A673 (cell line): ENCODE results near the gene TBXA2R. TPM values are rescaled to one million over a fixed set of nuclear protein-coding genes. Genes with fewer than 3 reads are reported as not detected.

Experiments
- BruUV-seq: library from RNA; stranded (reverse); fragments of 400-500 nt; replicated peaks from 2 replicates; lab custom pipeline; 2021; lab: Mats Ljungman, UMichigan
- CTCF ChIA-PET: fragments of 300-600 bp; sonication (Branson Sonifier 250); formaldehyde crosslinking; loops from one replicate; lab custom pipeline; 2022; ENCODE audit warnings: antibody characterized with exemption; lab: Charles Lee
- POLR2A ChIA-PET: fragments of 300-600 bp; sonication (Branson Sonifier 250); formaldehyde crosslinking; loops from one replicate; lab custom pipeline; 2022; ENCODE audit warnings: antibody characterized with exemption; ENCODE audit not compliant: low non-redundant PET; lab: Charles Lee
- DNase-seq: peaks from one replicate; pipeline ENCODE4 v3.0.0-alpha.2; 2015; ENCODE audit warnings: low spot score
- H3K27ac ChIP-seq: fragments of 200-600 bp; sonication (generic); 2 replicates; pipeline ENCODE4 v1.5.1; 2016; ENCODE audit warnings: mixed run types, low read depth, mild to moderate bottlenecking, mixed read lengths, antibody characterized with exemption, low read length; ENCODE audit not compliant: poor library complexity, severe bottlenecking
- H3K27me3 ChIP-seq: fragments of 200-600 bp; sonication (generic); replicated peaks from 2 replicates; pipeline ENCODE4 v1.6.1; 2017; ENCODE audit warnings: mixed run types, low read depth, mild to moderate bottlenecking, mixed read lengths, antibody characterized with exemption, low read length; ENCODE audit not compliant: insufficient read depth, poor library complexity
- H3K36me3 ChIP-seq: fragments of 200-600 bp; sonication (generic); 2 replicates; pipeline ENCODE4 v1.6.1; 2016; ENCODE audit warnings: mixed run types, mild to moderate bottlenecking, mixed read lengths, antibody characterized with exemption, low read length; ENCODE audit not compliant: insufficient read depth, poor library complexity, severe bottlenecking
- H3K4me1 ChIP-seq: fragments of 200-600 bp; sonication (generic); 2 replicates; pipeline ENCODE4 v1.6.1; 2017; ENCODE audit warnings: mixed run types, mild to moderate bottlenecking, mixed read lengths, antibody characterized with exemption, low read length; ENCODE audit not compliant: insufficient read depth, poor library complexity, severe bottlenecking
- H3K4me3 ChIP-seq: fragments of 200-600 bp; sonication (generic); 2 replicates; pipeline ENCODE4 v1.5.1; 2016; ENCODE audit warnings: low read depth, mixed run types, mild to moderate bottlenecking, mixed read lengths, low read length; ENCODE audit not compliant: poor library complexity, severe bottlenecking
- H3K9me3 ChIP-seq: fragments of 200-600 bp; sonication (generic); 2 replicates; pipeline ENCODE4 v1.6.1; 2016; ENCODE audit warnings: mixed run types, low read depth, mild to moderate bottlenecking, mixed read lengths, antibody characterized with exemption, low read length; ENCODE audit not compliant: poor library complexity, severe bottlenecking
- CTCF ChIP-seq: fragments of 300-800, 200-600 bp; sonication (generic); conservative IDR thresholded peaks from 2 replicates; pipeline ENCODE4 v1.5.1; 2017; ENCODE audit warnings: low read depth, mild to moderate bottlenecking, antibody characterized with exemption, low read length, moderate library complexity, mixed read lengths
- EZH2 ChIP-seq: fragments of 200-600 bp; sonication (generic); IDR thresholded peaks from 2 replicates; pipeline ENCODE4 v1.6.1; 2017; ENCODE audit warnings: borderline replicate concordance, low read depth, mild to moderate bottlenecking, mixed read lengths, antibody characterized with exemption, low read length; ENCODE audit not compliant: poor library complexity, severe bottlenecking
- intact Hi-C: fragments of 100-400 bp; cut with micrococcal nuclease; formaldehyde crosslinking; loops from one replicate; pipeline ENCODE4 v1.10.0; 2022; ENCODE audit not compliant: unreplicated experiment
- total RNA-seq: library from RNA; stranded (reverse); gene quantifications from 2 replicates; pipeline ENCODE4 v1.2.3, GENCODE V29; 2021

TBXA2R gene
- total RNA-seq, 1 experiment from 2014 or later = 0.56 TPM

GRCh38 chr19:3591876-3592613 is 14.6 kb downstream of the TBXA2R start:
- CTCF ChIA-PET = interaction anchor here (0.6 kb wide), 1 partner anchor 213 kb away, joined by 3 read pairs; no protein-coding TSS in a partner anchor
- BruUV-seq = no TSS peak
- Histone ChIP-seq H3K9me3 (peaks cover 6% of the 10 kb centered on the region), H3K27ac (no peak overlapping the region), H3K4me3 (no peak overlapping the region), H3K4me1 (no peaks in the 10 kb centered on the region), H3K27me3 (no peaks in the 10 kb centered on the region), H3K36me3 (no peaks in the 10 kb centered on the region)
- POLR2A ChIA-PET = no interaction called here
- no peak for TF ChIP-seq CTCF
- TF ChIP-seq EZH2 = no peak
- intact Hi-C loops = no loop called here
- no peak for DNase-seq

- Histone ChIP-seq H3K27me3 (no peaks in the 10 kb centered on the region), H3K9me3 (peaks cover 6% of the 10 kb centered on the region), H3K4me3 (no peak overlapping the region), H3K27ac (no peak overlapping the region), H3K36me3 (no peaks in the 10 kb centered on the region), H3K4me1 (no peaks in the 10 kb centered on the region)
- TF ChIP-seq EZH2 (no peak), CTCF (no peak)
- DNase-seq = no peak
- CTCF ChIA-PET = interaction anchor here (0.5 kb wide), 1 partner anchor 575 kb away, joined by 4 read pairs; no protein-coding TSS in a partner anchor
- intact Hi-C loops = no loop called here
- POLR2A ChIA-PET = interaction anchor here (0.6 kb wide), 2 partner anchors 9 to 46 kb away, joined by 6 to 8 read pairs; no protein-coding TSS in a partner anchor
- BruUV-seq = no TSS peak
These were observed 15.6 kb downstream of the TBXA2R start for GRCh38 chr19:3590991-3591659.

GRCh38 chr19:3589949-3590348 is 16.7 kb downstream of the TBXA2R start:
- Histone ChIP-seq H3K4me3 (no peak overlapping the region), H3K4me1 (no peaks in the 10 kb centered on the region), H3K36me3 (no peaks in the 10 kb centered on the region), H3K27me3 (peaks cover 4% of the 10 kb centered on the region), H3K9me3 (peaks cover 6% of the 10 kb centered on the region), H3K27ac (no peak overlapping the region)
- no TSS peak for BruUV-seq
- ChIA-PET CTCF (no interaction called here), POLR2A (no interaction called here)
- DNase-seq = no peak
- TF ChIP-seq EZH2 (no peak), CTCF (no peak)
- intact Hi-C loops = no loop called here
